ENCODE results near the gene SORCS2.

GRCh38 chr4:7465017-7465416, 272.7 kb downstream of the SORCS2 start:
- TF ChIP-seq CTCF (conservative IDR thresholded peaks at IDR 0.05; ENCODE audit: low read length) (no peak), EZH2phosphoT487 (IDR thresholded peaks at IDR 0.05; ENCODE audit: borderline replicate concordance, low read depth, low read length) (no peak)

All from OCI-LY7 (cell line).